A673 (cell line): Measurements from ENCODE around the gene TLE7. TPM values are rescaled to one million over a fixed set of nuclear protein-coding genes. Genes with fewer than 3 reads are reported as not detected.

Experiments used
- BruUV-seq: library from RNA; stranded (reverse); fragments of 400-500 nt; replicated peaks from 2 replicates; lab custom pipeline; 2021; lab: Mats Ljungman, UMichigan
- CTCF ChIA-PET: fragments of 300-600 bp; sonication (Branson Sonifier 250); formaldehyde crosslinking; loops from one replicate; lab custom pipeline; 2022; ENCODE audit warnings: antibody characterized with exemption; lab: Charles Lee
- POLR2A ChIA-PET: fragments of 300-600 bp; sonication (Branson Sonifier 250); formaldehyde crosslinking; loops from one replicate; lab custom pipeline; 2022; ENCODE audit warnings: antibody characterized with exemption; ENCODE audit not compliant: low non-redundant PET; lab: Charles Lee
- DNase-seq: peaks from one replicate; pipeline ENCODE4 v3.0.0-alpha.2; 2015; ENCODE audit warnings: low spot score
- H3K27ac ChIP-seq: fragments of 200-600 bp; sonication (generic); 2 replicates; pipeline ENCODE4 v1.5.1; 2016; ENCODE audit warnings: mixed run types, low read depth, mild to moderate bottlenecking, mixed read lengths, antibody characterized with exemption, low read length; ENCODE audit not compliant: poor library complexity, severe bottlenecking
- H3K27me3 ChIP-seq: fragments of 200-600 bp; sonication (generic); replicated peaks from 2 replicates; pipeline ENCODE4 v1.6.1; 2017; ENCODE audit warnings: mixed run types, low read depth, mild to moderate bottlenecking, mixed read lengths, antibody characterized with exemption, low read length; ENCODE audit not compliant: insufficient read depth, poor library complexity
- H3K36me3 ChIP-seq: fragments of 200-600 bp; sonication (generic); 2 replicates; pipeline ENCODE4 v1.6.1; 2016; ENCODE audit warnings: mixed run types, mild to moderate bottlenecking, mixed read lengths, antibody characterized with exemption, low read length; ENCODE audit not compliant: insufficient read depth, poor library complexity, severe bottlenecking
- H3K4me1 ChIP-seq: fragments of 200-600 bp; sonication (generic); 2 replicates; pipeline ENCODE4 v1.6.1; 2017; ENCODE audit warnings: mixed run types, mild to moderate bottlenecking, mixed read lengths, antibody characterized with exemption, low read length; ENCODE audit not compliant: insufficient read depth, poor library complexity, severe bottlenecking
- H3K4me3 ChIP-seq: fragments of 200-600 bp; sonication (generic); 2 replicates; pipeline ENCODE4 v1.5.1; 2016; ENCODE audit warnings: low read depth, mixed run types, mild to moderate bottlenecking, mixed read lengths, low read length; ENCODE audit not compliant: poor library complexity, severe bottlenecking
- H3K9me3 ChIP-seq: fragments of 200-600 bp; sonication (generic); 2 replicates; pipeline ENCODE4 v1.6.1; 2016; ENCODE audit warnings: mixed run types, low read depth, mild to moderate bottlenecking, mixed read lengths, antibody characterized with exemption, low read length; ENCODE audit not compliant: poor library complexity, severe bottlenecking
- EZH2 ChIP-seq: fragments of 200-600 bp; sonication (generic); IDR thresholded peaks from 2 replicates; pipeline ENCODE4 v1.6.1; 2017; ENCODE audit warnings: borderline replicate concordance, low read depth, mild to moderate bottlenecking, mixed read lengths, antibody characterized with exemption, low read length; ENCODE audit not compliant: poor library complexity, severe bottlenecking
- intact Hi-C: fragments of 100-400 bp; cut with micrococcal nuclease; formaldehyde crosslinking; loops from one replicate; pipeline ENCODE4 v1.10.0; 2022; ENCODE audit not compliant: unreplicated experiment
- total RNA-seq: library from RNA; stranded (reverse); gene quantifications from 2 replicates; pipeline ENCODE4 v1.2.3, GENCODE V29; 2021
- TF ChIP-seq, protein P1 (sequence below): fragments of 300-800, 200-600 bp; sonication (generic); conservative IDR thresholded peaks from 2 replicates; pipeline ENCODE4 v1.5.1; 2017; ENCODE audit warnings: low read depth, mild to moderate bottlenecking, antibody characterized with exemption, low read length, moderate library complexity, mixed read lengths

The TLE7 gene
- total RNA-seq, 1 experiment from 2014 or later = not detected

DNA sequence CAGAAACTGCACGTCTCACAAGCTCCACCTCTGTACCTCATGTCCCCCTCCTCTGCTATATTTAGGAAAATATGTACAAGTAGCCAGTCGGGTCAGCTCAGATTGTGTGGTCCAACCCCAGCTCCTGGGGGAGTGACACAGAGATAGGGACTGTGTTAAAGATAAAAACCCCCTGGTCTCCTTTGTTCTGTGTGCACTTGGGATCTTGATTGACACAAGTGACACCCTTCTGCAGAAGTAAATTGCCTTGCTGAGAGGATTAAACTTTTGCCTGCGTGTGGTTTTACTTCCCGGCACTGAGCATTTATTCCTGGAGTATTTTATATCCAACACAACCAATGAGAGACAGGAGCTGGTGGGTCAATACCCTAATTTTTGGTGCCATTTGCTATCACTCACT lies 37.5 kb downstream of the TLE7 start:
- intact Hi-C loops = no loop called here
- H3K27ac ChIP-seq = no peak overlapping the region
- H3K27me3 ChIP-seq = peaks cover 68% of the 10 kb centered on the region
- H3K4me3 ChIP-seq = no peak overlapping the region
- ChIA-PET CTCF (no interaction called here), POLR2A (no interaction called here)
- no peak for TF ChIP-seq EZH2
- TF ChIP-seq, protein P1, sequence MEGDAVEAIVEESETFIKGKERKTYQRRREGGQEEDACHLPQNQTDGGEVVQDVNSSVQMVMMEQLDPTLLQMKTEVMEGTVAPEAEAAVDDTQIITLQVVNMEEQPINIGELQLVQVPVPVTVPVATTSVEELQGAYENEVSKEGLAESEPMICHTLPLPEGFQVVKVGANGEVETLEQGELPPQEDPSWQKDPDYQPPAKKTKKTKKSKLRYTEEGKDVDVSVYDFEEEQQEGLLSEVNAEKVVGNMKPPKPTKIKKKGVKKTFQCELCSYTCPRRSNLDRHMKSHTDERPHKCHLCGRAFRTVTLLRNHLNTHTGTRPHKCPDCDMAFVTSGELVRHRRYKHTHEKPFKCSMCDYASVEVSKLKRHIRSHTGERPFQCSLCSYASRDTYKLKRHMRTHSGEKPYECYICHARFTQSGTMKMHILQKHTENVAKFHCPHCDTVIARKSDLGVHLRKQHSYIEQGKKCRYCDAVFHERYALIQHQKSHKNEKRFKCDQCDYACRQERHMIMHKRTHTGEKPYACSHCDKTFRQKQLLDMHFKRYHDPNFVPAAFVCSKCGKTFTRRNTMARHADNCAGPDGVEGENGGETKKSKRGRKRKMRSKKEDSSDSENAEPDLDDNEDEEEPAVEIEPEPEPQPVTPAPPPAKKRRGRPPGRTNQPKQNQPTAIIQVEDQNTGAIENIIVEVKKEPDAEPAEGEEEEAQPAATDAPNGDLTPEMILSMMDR = no peak
- H3K4me1 ChIP-seq = no peaks in the 10 kb centered on the region
- no peaks in the 10 kb centered on the region for H3K36me3 ChIP-seq
- BruUV-seq = no TSS peak
- no peak for DNase-seq
- no peaks in the 10 kb centered on the region for H3K9me3 ChIP-seq

DNA sequence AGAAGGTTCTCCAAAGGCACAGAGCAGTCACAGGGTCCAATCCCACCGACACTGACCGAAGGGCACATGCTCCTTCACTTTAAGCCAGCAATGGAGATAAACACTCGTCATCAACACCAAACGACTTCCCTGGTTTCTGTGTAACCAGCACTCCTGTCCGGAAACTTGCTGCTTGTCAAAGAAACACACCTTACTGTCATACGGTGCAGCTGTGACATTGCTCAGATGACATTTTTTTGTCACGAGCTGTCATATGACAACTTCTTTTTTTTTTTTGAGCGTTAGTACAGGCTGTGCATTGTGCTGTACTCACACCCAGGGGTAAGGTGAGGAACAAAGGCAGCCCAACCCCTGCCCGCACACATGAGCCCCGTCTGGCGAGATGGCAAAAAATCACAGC lies 39.2 kb downstream of the TLE7 start:
- TF ChIP-seq, protein P1 = no peak
- no peak for TF ChIP-seq EZH2
- Histone ChIP-seq H3K27ac (no peak overlapping the region), H3K36me3 (no peaks in the 10 kb centered on the region), H3K9me3 (no peaks in the 10 kb centered on the region), H3K27me3 (peaks cover 64% of the 10 kb centered on the region), H3K4me3 (no peak overlapping the region), H3K4me1 (no peaks in the 10 kb centered on the region)
- no peak for DNase-seq
- intact Hi-C loops = no loop called here
- ChIA-PET POLR2A (no interaction called here), CTCF (no interaction called here)
- no TSS peak for BruUV-seq

DNA sequence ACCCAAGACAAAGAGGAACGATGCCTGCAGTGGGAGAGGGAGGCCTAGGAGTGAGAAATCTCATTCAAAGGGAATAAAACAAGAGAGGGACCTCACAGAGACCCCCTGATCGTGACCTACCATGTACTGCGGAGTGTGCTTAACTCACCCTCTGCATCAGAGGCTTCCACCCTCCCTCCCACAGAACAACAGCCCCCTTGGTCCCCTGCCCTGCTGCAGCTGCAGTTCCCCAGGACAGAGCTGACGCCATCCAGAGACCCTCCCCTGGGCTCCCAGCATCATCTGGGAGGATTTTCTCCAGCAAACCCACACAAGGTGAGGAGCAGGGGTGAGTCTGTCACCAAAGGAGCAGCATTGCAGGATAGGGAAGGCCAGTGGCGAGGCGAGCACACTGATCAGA lies 39.8 kb downstream of the TLE7 start:
- ChIA-PET CTCF (no interaction called here), POLR2A (interaction anchor here (0.9 kb wide), 1 partner anchor 16 kb away, joined by 10 read pairs; no protein-coding TSS in a partner anchor)
- Histone ChIP-seq H3K4me1 (no peaks in the 10 kb centered on the region), H3K27ac (no peak overlapping the region), H3K4me3 (no peak overlapping the region), H3K36me3 (no peaks in the 10 kb centered on the region), H3K27me3 (peaks cover 64% of the 10 kb centered on the region), H3K9me3 (no peaks in the 10 kb centered on the region)
- BruUV-seq = no TSS peak
- DNase-seq = no peak
- intact Hi-C loops = no loop called here
- TF ChIP-seq, protein P1 = no peak
- no peak for TF ChIP-seq EZH2
